Measurements from ENCODE around the gene TRIM27. TPM values are rescaled to one million over a fixed set of nuclear protein-coding genes. Genes with fewer than 3 reads are reported as not detected.
"Not testable (repeated sequence)": the region's sequence is repeated elsewhere in the genome, so short reads cannot be mapped to it uniquely, and the experiment has no call there.

The TRIM27 gene
- total RNA-seq, 3 donors from 2014 or later, result 54.7 to 64.4 (median 58.4) TPM

GRCh38 chr6:28895131-28895812, 28.5 kb downstream of the TRIM27 start:
- no peaks in the 10 kb centered on the region for H3K27me3 Mint-ChIP-seq (ENCODE audit: low read depth)
- H3K9me3 Mint-ChIP-seq, result no peaks in the 10 kb centered on the region
- H3K4me1 Mint-ChIP-seq (ENCODE audit: low read depth), result peaks cover 15% of the 10 kb centered on the region
- DNase-seq (peak; percentile 88), ATAC-seq (peak; percentile 78 to 82)
- H3K36me3 Mint-ChIP-seq (ENCODE audit: insufficient read depth), result peaks cover 3% of the 10 kb centered on the region
- H3K4me3 Mint-ChIP-seq, result peak overlapping the region; percentile 98

DNA sequence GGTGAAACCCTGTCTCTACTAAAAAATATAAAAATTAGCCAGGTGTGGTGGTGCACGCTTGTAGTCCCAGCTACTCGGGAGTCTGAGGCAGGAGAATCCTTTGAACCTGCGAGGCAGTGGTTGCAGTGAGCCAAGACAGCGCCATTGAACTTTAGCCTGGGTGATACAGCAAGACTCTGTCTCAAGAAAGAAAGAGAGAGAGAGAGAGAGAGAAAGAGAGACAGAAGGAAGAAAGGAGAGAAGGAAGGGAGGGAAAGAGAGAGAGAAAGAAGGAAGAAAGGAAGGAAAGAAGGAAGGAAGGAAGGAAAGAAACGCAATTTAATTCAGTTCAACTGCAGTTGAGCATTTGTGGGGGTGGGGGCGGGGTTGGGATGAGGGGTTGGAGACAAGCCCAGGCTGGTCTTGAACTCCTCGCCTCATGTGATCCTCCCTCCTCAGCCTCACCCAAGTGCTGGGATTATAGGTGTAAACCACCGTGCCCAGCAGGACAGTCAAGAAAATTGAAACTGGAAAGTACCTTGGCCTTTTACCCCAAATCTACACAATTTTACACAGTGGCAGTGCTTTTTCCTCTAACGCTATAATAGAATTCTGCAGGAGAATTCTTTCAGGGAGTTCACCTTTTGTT, 30.5 kb downstream of the TRIM27 start:
- Mint-ChIP-seq H3K27me3 (ENCODE audit: low read depth) (no peaks in the 10 kb centered on the region), H3K9me3 (no peaks in the 10 kb centered on the region), H3K4me3 (peak overlapping the region; percentile 29), H3K4me1 (ENCODE audit: low read depth) (peaks cover 11% of the 10 kb centered on the region), H3K36me3 (ENCODE audit: insufficient read depth) (peaks cover 2% of the 10 kb centered on the region)
- ATAC-seq (no peak), DNase-seq (no peak)

GRCh38 chr6:28892525-28892924, 31.3 kb downstream of the TRIM27 start:
- H3K36me3 Mint-ChIP-seq (ENCODE audit: insufficient read depth), result peaks cover 2% of the 10 kb centered on the region
- DNase-seq, result no peak
- no peaks in the 10 kb centered on the region for H3K9me3 Mint-ChIP-seq
- H3K4me3 Mint-ChIP-seq, result no peak overlapping the region
- ATAC-seq, result no peak
- peaks cover 10% of the 10 kb centered on the region for H3K4me1 Mint-ChIP-seq (ENCODE audit: low read depth)
- H3K27me3 Mint-ChIP-seq (ENCODE audit: low read depth), result no peaks in the 10 kb centered on the region

- no peak for ATAC-seq
- Mint-ChIP-seq H3K4me1 (ENCODE audit: low read depth) (peaks cover 27% of the 10 kb centered on the region), H3K27me3 (ENCODE audit: low read depth) (no peaks in the 10 kb centered on the region), H3K4me3 (no peak overlapping the region), H3K9me3 (no peaks in the 10 kb centered on the region), H3K36me3 (ENCODE audit: insufficient read depth) (no peaks in the 10 kb centered on the region)
- DNase-seq, result no peak
These were observed 35.8 kb downstream of the TRIM27 start for GRCh38 chr6:28887796-28888496.

DNA sequence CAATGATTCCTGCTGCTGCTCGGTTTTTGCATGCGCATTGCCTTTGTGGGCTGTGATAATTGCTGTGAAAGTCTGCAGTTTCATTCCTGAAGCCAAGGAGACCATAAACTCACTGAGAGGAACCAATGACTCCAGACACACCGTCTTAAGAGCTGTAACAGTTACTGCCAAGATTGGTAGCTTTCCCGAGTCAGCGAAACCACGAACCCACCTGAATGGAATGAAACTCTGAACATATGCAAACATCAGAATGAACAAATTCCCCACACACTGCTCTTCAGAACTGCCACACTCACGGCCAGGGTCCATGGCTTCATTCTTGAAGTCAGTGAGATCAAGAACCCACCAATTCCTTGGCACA, 37.7 kb downstream of the TRIM27 start:
- Mint-ChIP-seq H3K4me1 (ENCODE audit: low read depth) (peaks cover 31% of the 10 kb centered on the region), H3K9me3 (peaks cover 4% of the 10 kb centered on the region), H3K27me3 (ENCODE audit: low read depth) (peaks cover 3% of the 10 kb centered on the region), H3K36me3 (ENCODE audit: insufficient read depth) (no peaks in the 10 kb centered on the region), H3K4me3 (no peak overlapping the region)
- no peak for ATAC-seq
- no peak for DNase-seq

GRCh38 chr6:28884423-28885131, 39.2 kb downstream of the TRIM27 start:
- Mint-ChIP-seq H3K9me3 (peaks cover 4% of the 10 kb centered on the region), H3K27me3 (ENCODE audit: low read depth) (peaks cover 8% of the 10 kb centered on the region), H3K4me1 (ENCODE audit: low read depth) (peaks cover 36% of the 10 kb centered on the region), H3K4me3 (peak overlapping the region; percentile 69), H3K36me3 (ENCODE audit: insufficient read depth) (no peaks in the 10 kb centered on the region)
- ATAC-seq (peak; percentile 76 to 80), DNase-seq (peak; percentile 58)

- ATAC-seq, result no peak
- Mint-ChIP-seq H3K27me3 (ENCODE audit: low read depth) (peaks cover 20% of the 10 kb centered on the region), H3K9me3 (peaks cover 4% of the 10 kb centered on the region), H3K4me1 (ENCODE audit: low read depth) (peaks cover 34% of the 10 kb centered on the region), H3K4me3 (peak overlapping the region; percentile 75), H3K36me3 (ENCODE audit: insufficient read depth) (no peaks in the 10 kb centered on the region)
- peak; percentile 58 for DNase-seq
These were observed 42.6 kb downstream of the TRIM27 start for GRCh38 chr6:28880894-28881780.

DNA sequence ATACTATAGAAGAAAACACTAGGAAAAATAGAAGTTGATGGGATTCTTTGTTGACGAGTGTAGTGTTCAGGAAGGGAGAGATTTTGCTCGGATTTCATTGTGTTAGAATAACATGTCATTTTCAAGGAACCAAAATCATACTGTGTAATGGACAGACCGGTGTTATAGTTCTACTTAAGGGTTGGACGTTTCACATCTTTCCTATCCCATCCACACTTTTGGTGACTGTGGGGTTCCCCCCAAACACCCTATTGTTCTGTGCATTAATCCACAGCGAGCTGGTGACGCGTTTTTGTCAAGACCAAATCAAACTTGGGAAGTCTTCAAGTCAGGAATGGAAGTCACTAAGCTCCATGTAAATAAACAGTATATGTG, 43.3 kb downstream of the TRIM27 start:
- H3K9me3 Mint-ChIP-seq, result peaks cover 4% of the 10 kb centered on the region
- ATAC-seq (no peak), DNase-seq (no peak)
- peak overlapping the region; percentile 75 for H3K4me3 Mint-ChIP-seq
- peaks cover 20% of the 10 kb centered on the region for H3K27me3 Mint-ChIP-seq (ENCODE audit: low read depth)
- no peaks in the 10 kb centered on the region for H3K36me3 Mint-ChIP-seq (ENCODE audit: insufficient read depth)
- H3K4me1 Mint-ChIP-seq (ENCODE audit: low read depth), result peaks cover 29% of the 10 kb centered on the region

- Mint-ChIP-seq H3K4me3 (no peak overlapping the region), H3K4me1 (ENCODE audit: low read depth) (peaks cover 8% of the 10 kb centered on the region), H3K36me3 (ENCODE audit: insufficient read depth) (no peaks in the 10 kb centered on the region), H3K9me3 (peaks cover 4% of the 10 kb centered on the region), H3K27me3 (ENCODE audit: low read depth) (peaks cover 20% of the 10 kb centered on the region)
- DNase-seq (no peak), ATAC-seq (peak; percentile 58 to 67)
These were observed 47.1 kb downstream of the TRIM27 start for GRCh38 chr6:28876710-28877109.

DNA sequence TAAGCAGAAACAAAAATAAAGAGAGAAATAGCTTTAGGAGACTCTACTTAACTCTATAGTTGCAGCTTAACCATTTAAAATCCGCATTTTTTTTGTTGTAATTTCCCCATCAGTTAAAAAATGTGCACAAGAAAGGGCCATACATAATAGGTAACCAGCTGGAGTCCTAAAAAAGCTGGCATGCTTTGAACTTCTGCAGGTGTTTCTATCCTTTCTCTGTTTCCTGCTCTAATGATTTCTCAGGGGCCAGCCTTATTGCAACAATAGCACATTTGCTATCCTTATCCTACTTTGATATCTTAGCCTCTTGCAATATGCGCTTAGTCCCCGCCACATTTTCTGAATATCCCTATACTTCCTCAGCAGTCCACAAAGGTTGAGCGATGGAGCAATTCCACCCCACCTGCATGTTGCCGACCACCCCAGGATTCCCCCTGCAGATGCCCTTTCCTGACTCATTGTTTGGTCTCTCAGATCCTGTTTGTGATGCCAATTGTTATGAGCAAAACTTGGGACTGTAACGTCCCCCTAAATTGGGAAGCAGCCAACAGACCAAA, 48.5 kb downstream of the TRIM27 start:
- no peak for DNase-seq
- Mint-ChIP-seq H3K4me1 (ENCODE audit: low read depth) (no peaks in the 10 kb centered on the region), H3K27me3 (ENCODE audit: low read depth) (peaks cover 12% of the 10 kb centered on the region), H3K4me3 (no peak overlapping the region), H3K9me3 (no peaks in the 10 kb centered on the region), H3K36me3 (ENCODE audit: insufficient read depth) (no peaks in the 10 kb centered on the region)
- no peak for ATAC-seq

GRCh38 chr6:28872157-28872817, 51.5 kb downstream of the TRIM27 start:
- not testable (repeated sequence) for DNase-seq; H3K4me1 Mint-ChIP-seq (ENCODE audit: low read depth); H3K27me3 Mint-ChIP-seq (ENCODE audit: low read depth); H3K4me3 Mint-ChIP-seq; H3K9me3 Mint-ChIP-seq; H3K36me3 Mint-ChIP-seq (ENCODE audit: insufficient read depth); ATAC-seq

DNA sequence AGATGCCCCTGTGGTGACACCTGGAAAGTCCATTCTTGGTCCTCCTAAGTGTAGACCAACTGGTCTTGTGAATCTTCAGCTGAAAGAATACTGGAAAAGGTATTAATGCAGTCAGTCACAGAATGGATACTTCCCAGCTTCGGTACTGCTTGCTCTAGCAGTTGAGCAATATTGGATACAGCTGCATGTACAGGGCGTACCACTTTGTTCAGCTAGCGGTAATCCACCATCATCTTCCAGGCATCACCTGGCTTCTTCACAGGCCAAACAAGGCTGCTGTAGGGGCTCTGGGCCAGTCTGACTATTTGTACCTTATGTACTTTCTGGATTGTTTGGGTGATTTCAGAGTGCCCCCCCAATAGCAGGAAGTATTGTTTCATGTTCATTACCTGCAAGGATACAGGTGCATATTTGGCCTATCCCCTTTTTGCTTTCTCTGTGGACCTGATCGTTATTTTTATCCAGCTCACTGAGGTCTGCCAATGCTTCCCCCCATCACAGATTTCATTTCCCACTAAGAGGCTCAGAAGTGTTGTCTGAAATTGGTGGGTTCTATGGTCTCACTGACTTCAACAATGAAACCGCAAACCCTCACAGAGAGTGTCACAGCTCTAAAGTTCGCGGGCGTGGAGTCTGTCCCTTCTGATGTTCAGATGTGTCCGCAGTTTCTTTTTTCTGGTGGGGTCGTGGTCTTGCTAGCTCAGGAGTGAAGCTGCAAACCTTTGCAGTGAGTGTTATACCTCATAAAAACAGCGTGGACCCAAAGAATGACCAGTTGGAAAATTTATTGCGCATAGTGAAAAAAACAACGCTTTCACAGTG, 52.2 kb downstream of the TRIM27 start:
- H3K4me1 Mint-ChIP-seq (ENCODE audit: low read depth), result peaks cover 4% of the 10 kb centered on the region
- no peaks in the 10 kb centered on the region for H3K27me3 Mint-ChIP-seq (ENCODE audit: low read depth)
- no peak overlapping the region for H3K4me3 Mint-ChIP-seq
- DNase-seq (no peak), ATAC-seq (no peak)
- H3K36me3 Mint-ChIP-seq (ENCODE audit: insufficient read depth), result no peaks in the 10 kb centered on the region
- H3K9me3 Mint-ChIP-seq, result no peaks in the 10 kb centered on the region

Measured in activated T-cell treated with anti-CD3 and anti-CD28 coated beads, Interleukin-2, amount 50 U/mL, for 4 hours (primary cell).